Mesenchymal stem cell (in vitro differentiated cells and primary cell): ENCODE data around the gene ERVH48-1. TPM values are rescaled to one million over a fixed set of nuclear protein-coding genes. Genes with fewer than 3 reads are reported as not detected.

ENCODE experiments used
- DNase-seq: peaks from one replicate; pipeline ENCODE4 v3.0.0-alpha.2; 2013
- H2AFZ ChIP-seq: one replicate; pipeline ENCODE4 v1.6.1; 2013; ENCODE audit warnings: low read depth, mild to moderate bottlenecking, control low read depth, inconsistent platforms, low read length, moderate library complexity
- H2AK5ac ChIP-seq: 2 replicates; pipeline ENCODE4 v1.6.1; 2013; ENCODE audit warnings: low read length, moderate library complexity, mild to moderate bottlenecking, inconsistent platforms; ENCODE audit not compliant: severe bottlenecking
- H2BK120ac ChIP-seq: one replicate; pipeline ENCODE4 v1.6.1; 2013; ENCODE audit warnings: low read depth, mild to moderate bottlenecking, inconsistent platforms, low read length, moderate library complexity
- H2BK12ac ChIP-seq, 2 experiments: one replicate each; pipeline ENCODE4 v1.6.1; 2013; ENCODE audit warnings: inconsistent platforms in 2 of 2, low read length in 2 of 2, mild to moderate bottlenecking in 2 of 2, moderate library complexity in 2 of 2, control low read depth in 1 of 2
- H2BK15ac ChIP-seq: one replicate; pipeline ENCODE4 v1.6.1; 2013; ENCODE audit warnings: mild to moderate bottlenecking, low read depth, inconsistent platforms; ENCODE audit not compliant: poor library complexity, severe bottlenecking
- H2BK5ac ChIP-seq: 2 replicates; pipeline ENCODE4 v1.6.1; 2013; ENCODE audit warnings: low read depth, mild to moderate bottlenecking, low read length, control low read depth, inconsistent platforms; ENCODE audit not compliant: poor library complexity, severe bottlenecking
- H3K14ac ChIP-seq, 2 experiments: one replicate each; pipeline ENCODE4 v1.6.1; 2013; ENCODE audit warnings: inconsistent platforms in 2 of 2, low read length in 2 of 2, control low read depth in 1 of 2, mild to moderate bottlenecking in 1 of 2, moderate library complexity in 1 of 2
- H3K18ac ChIP-seq, 2 experiments: one replicate each; pipeline ENCODE4 v1.6.1; 2013; ENCODE audit warnings: inconsistent platforms in 2 of 2, low read length in 2 of 2, control low read depth in 1 of 2, low read depth in 1 of 2, mild to moderate bottlenecking in 1 of 2
- H3K23ac ChIP-seq, 2 experiments: one replicate each; pipeline ENCODE4 v1.6.1; 2013; ENCODE audit warnings: inconsistent platforms in 2 of 2, low read length in 2 of 2, mild to moderate bottlenecking in 2 of 2, moderate library complexity in 2 of 2, control low read depth in 1 of 2
- H3K27ac ChIP-seq: 2 replicates; pipeline ENCODE4 v1.5.1; 2013; ENCODE audit warnings: mild to moderate bottlenecking, moderate library complexity, low read length, control low read depth, inconsistent platforms; ENCODE audit not compliant: poor library complexity, severe bottlenecking
- H3K27me3 ChIP-seq, 2 experiments: 2 replicates each; pipeline versions ENCODE4 v1.6.1 to v1.7.0; 2013; ENCODE audit warnings: low read length in 2 of 2, mild to moderate bottlenecking in 2 of 2, moderate library complexity in 2 of 2, control low read depth in 1 of 2, inconsistent platforms in 1 of 2; ENCODE audit not compliant: control insufficient read depth in 1 of 2, insufficient read depth in 1 of 2
- H3K36me3 ChIP-seq, 2 experiments: 2 replicates each; pipeline versions ENCODE4 v1.6.1 to v1.7.0; 2013; ENCODE audit warnings: low read length in 2 of 2, control low read depth in 1 of 2, inconsistent platforms in 1 of 2, low read depth in 1 of 2, mild to moderate bottlenecking in 1 of 2; ENCODE audit not compliant: insufficient read depth in 2 of 2, control insufficient read depth in 1 of 2
- H3K4ac ChIP-seq, 2 experiments: one replicate each; pipeline ENCODE4 v1.6.1; 2013; ENCODE audit warnings: inconsistent platforms in 2 of 2, low read length in 2 of 2, mild to moderate bottlenecking in 2 of 2, moderate library complexity in 2 of 2, control low read depth in 1 of 2, low read depth in 1 of 2
- H3K4me1 ChIP-seq: 2 replicates; pipeline ENCODE4 v1.6.1; 2013; ENCODE audit warnings: low read depth, low read length, control low read depth; ENCODE audit not compliant: control insufficient read depth, insufficient read depth
- H3K4me2 ChIP-seq: 2 replicates; pipeline ENCODE4 v1.6.1; 2013; ENCODE audit warnings: low read length, mild to moderate bottlenecking, inconsistent platforms; ENCODE audit not compliant: poor library complexity, severe bottlenecking
- H3K4me3 ChIP-seq, 2 experiments: 2 replicates each; pipeline versions ENCODE4 v1.5.1 to v1.7.0; 2013; ENCODE audit warnings: low read length in 2 of 2, mild to moderate bottlenecking in 2 of 2, control low read depth in 1 of 2, low read depth in 1 of 2; ENCODE audit not compliant: insufficient read depth in 1 of 2
- H3K79me1 ChIP-seq: replicated peaks from 2 replicates; pipeline ENCODE4 v1.6.1; 2013; ENCODE audit warnings: mild to moderate bottlenecking, control low read depth, low read length, inconsistent platforms; ENCODE audit not compliant: poor library complexity, severe bottlenecking
- H3K9ac ChIP-seq: 2 replicates; pipeline ENCODE4 v1.7.0; 2013; ENCODE audit warnings: mild to moderate bottlenecking, low read length, moderate library complexity
- H3K9me3 ChIP-seq: 2 replicates; pipeline ENCODE4 v1.7.0; 2013; ENCODE audit warnings: mild to moderate bottlenecking, low read length; ENCODE audit not compliant: control insufficient read depth
- H4K8ac ChIP-seq: one replicate; pipeline ENCODE4 v1.6.1; 2013; ENCODE audit warnings: inconsistent platforms, mild to moderate bottlenecking, low read length, moderate library complexity
- H4K91ac ChIP-seq: one replicate; pipeline ENCODE4 v1.6.1; 2013; ENCODE audit warnings: mild to moderate bottlenecking, low read length, inconsistent platforms
- whole genome bisulfite sequencing: methylation state at CpG from one replicate; pipeline ENCODE4 v1.1.7; 2013; ENCODE audit warnings: mixed read lengths; 5-methylcytosine and 5-hydroxymethylcytosine counted together
- polyA plus RNA-seq, 2 experiments: library from polyadenylated mRNA; stranded (reverse); fragments of 200-250 nt; gene quantifications; one replicate each; pipeline ENCODE4 v1.2.3, GENCODE V29; 2013

The ERVH48-1 gene
- 0.54 TPM for polyA plus RNA-seq (2013, experiment 1 of 2)
- polyA plus RNA-seq (2013, experiment 2 of 2), result 0.60 TPM

- Histone ChIP-seq H3K23ac (no peak within 1 kb of the TSS), H2BK5ac (no peak within 1 kb of the TSS), H3K18ac (peak within 1 kb of the TSS; percentile 77 to 80), H3K4me1 (peaks cover 6% of the 10 kb centered on the region), H3K4me3 (no peak within 1 kb of the TSS), H2AK5ac (peak within 1 kb of the TSS; percentile 94), H3K4me2 (no peak within 1 kb of the TSS), H4K8ac (peak within 1 kb of the TSS; percentile 35), H3K36me3 (peaks cover 0 to 3% of the 10 kb centered on the region in 2 experiments), H4K91ac (no peak within 1 kb of the TSS), H3K9me3 (no peaks in the 10 kb centered on the region), H3K9ac (no peak within 1 kb of the TSS), H3K79me1 (peaks cover 4% of the 10 kb centered on the region), H3K4ac (no peak within 1 kb of the TSS), H3K27me3 (no peaks in the 10 kb centered on the region), H2BK120ac (no peak within 1 kb of the TSS), H2AFZ (no peak within 1 kb of the TSS), H2BK15ac (no peak within 1 kb of the TSS), H3K14ac (no peak within 1 kb of the TSS), H2BK12ac (peak within 1 kb of the TSS in 1 of 2 experiments; percentile 55), H3K27ac (no peak within 1 kb of the TSS)
- WGBS, result 82% methylated on average over 29 of the region's 29 CpGs
- peak; percentile 58 for DNase-seq
Measured at GRCh38 chr21:42925114-42925926, at the start of gene ERVH48-1. Gene ERVH48-1 (minus strand): TSS chr21:42925630. CDS start chr21:42919006, 6,624 bp downstream.

- no peaks in the 10 kb centered on the region for H3K27me3 ChIP-seq
- peak within 1 kb of the TSS; percentile 91 for H4K8ac ChIP-seq
- peak; percentile 97 for DNase-seq
- H2BK120ac ChIP-seq, result peak within 1 kb of the TSS; percentile 99
- H3K4me2 ChIP-seq, result peak within 1 kb of the TSS; percentile 89
- H2BK12ac ChIP-seq, result peak within 1 kb of the TSS; percentile 52 to 90
- H2AK5ac ChIP-seq, result peak within 1 kb of the TSS; percentile 0
- peak within 1 kb of the TSS in 1 of 2 experiments; percentile 98 for H3K14ac ChIP-seq
- H3K27ac ChIP-seq, result peak within 1 kb of the TSS; percentile 95
- H2BK15ac ChIP-seq, result peak within 1 kb of the TSS; percentile 50
- peaks cover 8% of the 10 kb centered on the region for H3K4me1 ChIP-seq
- peak within 1 kb of the TSS; percentile 91 for H2BK5ac ChIP-seq
- peak within 1 kb of the TSS; percentile 74 for H2AFZ ChIP-seq
- peak within 1 kb of the TSS in 1 of 2 experiments; percentile 23 for H3K23ac ChIP-seq
- peak within 1 kb of the TSS; percentile 98 for H3K9ac ChIP-seq
- peak within 1 kb of the TSS; percentile 81 to 94 for H3K4me3 ChIP-seq
- 1% methylated on average over 68 of the region's 106 CpGs for WGBS
- H3K36me3 ChIP-seq, result peaks cover 7 to 12% of the 10 kb centered on the region in 2 experiments
- H4K91ac ChIP-seq, result peak within 1 kb of the TSS; percentile 48
- H3K4ac ChIP-seq, result peak within 1 kb of the TSS; percentile 72 to 92
- peaks cover 5% of the 10 kb centered on the region for H3K9me3 ChIP-seq
- H3K79me1 ChIP-seq, result peaks cover 10% of the 10 kb centered on the region
- H3K18ac ChIP-seq, result peak within 1 kb of the TSS; percentile 82 to 91
Measured at GRCh38 chr21:42973991-42974831, 48.8 kb upstream of the ERVH48-1 start, which contains the start of gene PKNOX1. Gene PKNOX1 (plus strand): TSS chr21:42974562. CDS start chr21:43004382, 29,820 bp downstream.

- peak overlapping the region; percentile 19 for H2BK120ac ChIP-seq
- H3K27ac ChIP-seq, result peak overlapping the region; percentile 28
- H3K4me2 ChIP-seq, result peak overlapping the region; percentile 86
- H2AK5ac ChIP-seq, result peak overlapping the region; percentile 27
- H3K4ac ChIP-seq, result peak overlapping the region; percentile 72 to 92
- peak overlapping the region; percentile 67 to 74 for H3K18ac ChIP-seq
- H4K91ac ChIP-seq, result peak overlapping the region; percentile 48
- H3K79me1 ChIP-seq, result peaks cover 6% of the 10 kb centered on the region
- peak overlapping the region in 1 of 2 experiments; percentile 98 for H3K14ac ChIP-seq
- H3K36me3 ChIP-seq, result peaks cover 6 to 8% of the 10 kb centered on the region in 2 experiments
- no peak overlapping the region for H3K23ac ChIP-seq
- no peak for DNase-seq
- peak overlapping the region; percentile 55 to 86 for H3K4me3 ChIP-seq
- peak overlapping the region; percentile 74 for H2AFZ ChIP-seq
- peaks cover 5% of the 10 kb centered on the region for H3K9me3 ChIP-seq
- peak overlapping the region; percentile 95 for H3K9ac ChIP-seq
- no peaks in the 10 kb centered on the region for H3K27me3 ChIP-seq
- H2BK12ac ChIP-seq, result peak overlapping the region in 1 of 2 experiments; percentile 90
- H3K4me1 ChIP-seq, result peaks cover 8% of the 10 kb centered on the region
- peak overlapping the region; percentile 91 for H4K8ac ChIP-seq
- WGBS, result 81% methylated on average over 19 of the region's 19 CpGs
- H2BK15ac ChIP-seq, result peak overlapping the region; percentile 50
- peak overlapping the region; percentile 60 for H2BK5ac ChIP-seq
Measured at GRCh38 chr21:42973309-42973990, 48.0 kb upstream of the ERVH48-1 start.
